Measurements from ENCODE around the gene PTF1A. TPM values are rescaled to one million over a fixed set of nuclear protein-coding genes. Genes with fewer than 3 reads are reported as not detected.

Gene PTF1A
- polyA plus RNA-seq, result not detected in 3 replicates
- not detected for polyA plus RNA-seq (2011; ENCODE audit: low read depth)
- not detected in 2 replicates for polyA plus RNA-seq (2011; cell fraction: cytosol; rRNA removed)
- polyA plus RNA-seq (2011; cell fraction: nucleus; rRNA removed), result not detected in 2 replicates
- not detected in 2 replicates for polyA plus RNA-seq (2012; ENCODE audit: low replicate concordance)
- polyA minus RNA-seq, result not detected in 3 replicates
- polyA minus RNA-seq (2011; cell fraction: cytosol; rRNA and poly(A)+ RNA removed), result not detected
- not detected in 2 replicates for polyA minus RNA-seq (2011; cell fraction: nucleus; rRNA and poly(A)+ RNA removed)

- TF ChIP-seq CTCF (optimal IDR thresholded peaks at IDR 0.05 in 1 of 3, IDR thresholded peaks at IDR 0.05 in 1 of 3, conservative IDR thresholded peaks at IDR 0.05 in 1 of 3; ENCODE audit: extremely low read depth in 1 of 3, insufficient read depth in 2 of 3, low read length in 3 of 3) (no peak), EZH2 (IDR thresholded peaks at IDR 0.05; ENCODE audit: low read length) (peak; percentile 66)
- dilution Hi-C loops (cut with MboI; ENCODE audit: extremely low pct_ligation_motif_present, low sequenced_read_pairs), result no loop called here
- Histone ChIP-seq H4K20me1 (ENCODE audit: control insufficient read depth, extremely low read depth, insufficient read depth, low read length) (no peaks in the 10 kb centered on the region), H3K9ac (ENCODE audit: control insufficient read depth, extremely low read depth, insufficient read depth, low read length) (no peak within 1 kb of the TSS), H3K9me1 (ENCODE audit: control insufficient read depth, extremely low read depth, insufficient read depth, low read length) (no peaks in the 10 kb centered on the region), H3K36me3 (ENCODE audit: control insufficient read depth in 2 of 2, extremely low read depth in 1 of 2, insufficient read depth in 2 of 2, low read length in 2 of 2) (no peaks in the 10 kb centered on the region), H3K27ac (ENCODE audit: control insufficient read depth, insufficient read depth, low read length) (no peak within 1 kb of the TSS), H2AFZ (ENCODE audit: control insufficient read depth, low read length) (no peak within 1 kb of the TSS), H3K4me1 (ENCODE audit: control insufficient read depth, extremely low read depth, insufficient read depth, low read length) (no peaks in the 10 kb centered on the region), H3K79me2 (ENCODE audit: control insufficient read depth, insufficient read depth, low read length) (no peaks in the 10 kb centered on the region), H3K4me2 (ENCODE audit: control insufficient read depth, extremely low read depth, insufficient read depth, low read depth, low read length) (no peak within 1 kb of the TSS), H3K27me3 (ENCODE audit: control insufficient read depth, extremely low read depth, insufficient read depth, low read length) (peaks cover 88% of the 10 kb centered on the region), H3K4me3 (ENCODE audit: control insufficient read depth in 2 of 3, extremely low read depth in 1 of 3, insufficient read depth in 2 of 3, low read depth in 1 of 3, low read length in 3 of 3) (no peak within 1 kb of the TSS), H3K9me3 (ENCODE audit: control insufficient read depth, low read depth, low read length) (no peaks in the 10 kb centered on the region)
- DNase-seq (ENCODE audit: low read depth, low spot score) (no peak), FAIRE-seq (no peak)
These were observed at the start of gene PTF1A for GRCh38 chr10:23191764-23192711. PTF1A (plus strand) TSS chr10:23192312; CDS start chr10:23192531, 219 bp downstream.

GRCh38 chr10:23146258-23146657 is 45.9 kb upstream of the PTF1A start:
- no peak overlapping the region for H3K9ac ChIP-seq (ENCODE audit: control insufficient read depth, extremely low read depth, insufficient read depth, low read length)
- DNase-seq (ENCODE audit: low read depth, low spot score) (no peak), FAIRE-seq (no peak)
- TF ChIP-seq EZH2 (IDR thresholded peaks at IDR 0.05; ENCODE audit: low read length), result no peak
- no peak for TF ChIP-seq CTCF (optimal IDR thresholded peaks at IDR 0.05 in 1 of 3, IDR thresholded peaks at IDR 0.05 in 1 of 3, conservative IDR thresholded peaks at IDR 0.05 in 1 of 3; ENCODE audit: extremely low read depth in 1 of 3, insufficient read depth in 2 of 3, low read length in 3 of 3)
- H3K36me3 ChIP-seq (ENCODE audit: control insufficient read depth in 2 of 2, extremely low read depth in 1 of 2, insufficient read depth in 2 of 2, low read length in 2 of 2), result no peaks in the 10 kb centered on the region
- no peaks in the 10 kb centered on the region for H3K9me3 ChIP-seq (ENCODE audit: control insufficient read depth, low read depth, low read length)
- H4K20me1 ChIP-seq (ENCODE audit: control insufficient read depth, extremely low read depth, insufficient read depth, low read length), result no peaks in the 10 kb centered on the region
- H3K4me2 ChIP-seq (ENCODE audit: control insufficient read depth, extremely low read depth, insufficient read depth, low read depth, low read length), result no peak overlapping the region
- peaks cover 5% of the 10 kb centered on the region for H3K27me3 ChIP-seq (ENCODE audit: control insufficient read depth, extremely low read depth, insufficient read depth, low read length)
- no peak overlapping the region for H3K4me3 ChIP-seq (ENCODE audit: control insufficient read depth in 2 of 3, extremely low read depth in 1 of 3, insufficient read depth in 2 of 3, low read depth in 1 of 3, low read length in 3 of 3)
- H3K27ac ChIP-seq (ENCODE audit: control insufficient read depth, insufficient read depth, low read length), result no peak overlapping the region
- H3K9me1 ChIP-seq (ENCODE audit: control insufficient read depth, extremely low read depth, insufficient read depth, low read length), result no peaks in the 10 kb centered on the region
- dilution Hi-C loops (cut with MboI; ENCODE audit: extremely low pct_ligation_motif_present, low sequenced_read_pairs), result no loop called here
- H3K79me2 ChIP-seq (ENCODE audit: control insufficient read depth, insufficient read depth, low read length), result no peaks in the 10 kb centered on the region
- no peak overlapping the region for H2AFZ ChIP-seq (ENCODE audit: control insufficient read depth, low read length)
- H3K4me1 ChIP-seq (ENCODE audit: control insufficient read depth, extremely low read depth, insufficient read depth, low read length), result peaks cover 6% of the 10 kb centered on the region

Measured in keratinocyte (primary cell).